Measurements from ENCODE around the gene TSEN34. TPM values are rescaled to one million over a fixed set of nuclear protein-coding genes. Genes with fewer than 3 reads are reported as not detected.
"Not testable (repeated sequence)": the region's sequence is repeated elsewhere in the genome, so short reads cannot be mapped to it uniquely, and the experiment has no call there.

TSEN34 gene
- total RNA-seq, 1 experiment from 2014 or later, result 32.0 TPM

DNA sequence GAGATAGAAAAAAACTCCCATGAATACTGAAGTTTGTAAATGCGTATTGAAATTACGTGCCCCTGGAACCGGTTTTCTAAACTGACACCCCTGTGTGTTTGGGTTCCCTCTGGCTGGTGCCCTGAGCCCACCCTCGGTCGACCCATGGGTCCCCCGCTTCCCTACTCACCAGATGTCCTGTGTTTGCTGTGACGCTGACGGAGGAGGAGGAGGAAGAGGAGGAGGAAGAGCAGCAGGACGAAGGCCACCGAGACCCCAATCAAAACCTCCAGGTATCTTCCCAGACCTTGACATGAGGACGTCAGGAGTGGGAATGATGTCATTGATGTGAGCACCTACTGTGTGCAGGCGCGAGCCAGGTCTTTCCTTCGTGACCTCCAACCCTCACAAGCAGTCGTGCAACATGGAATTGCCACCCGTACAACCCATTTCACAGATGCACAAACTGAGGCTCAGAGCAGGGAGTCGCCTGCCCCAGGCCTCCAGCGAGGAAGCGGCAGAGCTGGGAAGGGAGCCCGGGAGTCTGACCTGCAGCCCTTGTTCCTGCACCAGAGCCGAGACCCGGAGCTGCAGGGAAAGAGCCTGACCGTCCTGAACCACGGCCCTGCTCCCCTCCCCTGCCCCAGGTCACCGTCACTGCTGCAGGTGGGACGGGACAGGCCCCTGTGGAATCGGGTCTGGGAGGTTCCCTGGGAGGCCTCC lies 28.0 kb downstream of the TSEN34 start:
- Mint-ChIP-seq H3K4me3 (no peak overlapping the region), H3K27ac (no peak overlapping the region), H3K4me1 (peaks cover 13% of the 10 kb centered on the region), H3K9me3 (no peaks in the 10 kb centered on the region), H3K36me3 (peaks cover 4% of the 10 kb centered on the region; the same call in 1 of the 2 replicates), H3K27me3 (ENCODE audit: low read depth) (no peaks in the 10 kb centered on the region)
- DNase-seq (ENCODE audit: low spot score) (no peak), ATAC-seq (no peak)
- TF ChIP-seq ELF4 (CRISPR knock-in tag; IDR thresholded peaks at IDR 0.05; ENCODE audit: low read depth) (no peak), ZNF416 (CRISPR knock-in tag; IDR thresholded peaks at IDR 0.05) (no peak), ZNF423 (CRISPR knock-in tag; IDR thresholded peaks at IDR 0.05) (no peak), CREM (CRISPR knock-in tag; IDR thresholded peaks at IDR 0.05) (no peak), GRHL2 (CRISPR knock-in tag; IDR thresholded peaks at IDR 0.05; ENCODE audit: insufficient replicate concordance, severe bottlenecking) (no peak), ESRRA (CRISPR knock-in tag; IDR thresholded peaks at IDR 0.05; ENCODE audit: borderline replicate concordance) (no peak), TP53 (CRISPR knock-in tag; IDR thresholded peaks at IDR 0.05) (no peak), TCF7 (CRISPR knock-in tag; IDR thresholded peaks at IDR 0.05; ENCODE audit: low read depth) (no peak), NR2C2 (CRISPR knock-in tag; IDR thresholded peaks at IDR 0.05) (no peak), FOXK1 (CRISPR knock-in tag; IDR thresholded peaks at IDR 0.05) (no peak), TEAD4 (CRISPR knock-in tag; IDR thresholded peaks at IDR 0.05) (no peak), ZNF396 (CRISPR knock-in tag; IDR thresholded peaks at IDR 0.05; ENCODE audit: borderline replicate concordance) (no peak), HMGA2 (CRISPR knock-in tag; IDR thresholded peaks at IDR 0.05) (no peak), ZNF671 (CRISPR knock-in tag; IDR thresholded peaks at IDR 0.05) (no peak), PRRX2 (CRISPR knock-in tag; IDR thresholded peaks at IDR 0.05) (no peak), ATF1 (CRISPR knock-in tag; IDR thresholded peaks at IDR 0.05) (no peak)
- TF ChIP-seq, protein P1, sequence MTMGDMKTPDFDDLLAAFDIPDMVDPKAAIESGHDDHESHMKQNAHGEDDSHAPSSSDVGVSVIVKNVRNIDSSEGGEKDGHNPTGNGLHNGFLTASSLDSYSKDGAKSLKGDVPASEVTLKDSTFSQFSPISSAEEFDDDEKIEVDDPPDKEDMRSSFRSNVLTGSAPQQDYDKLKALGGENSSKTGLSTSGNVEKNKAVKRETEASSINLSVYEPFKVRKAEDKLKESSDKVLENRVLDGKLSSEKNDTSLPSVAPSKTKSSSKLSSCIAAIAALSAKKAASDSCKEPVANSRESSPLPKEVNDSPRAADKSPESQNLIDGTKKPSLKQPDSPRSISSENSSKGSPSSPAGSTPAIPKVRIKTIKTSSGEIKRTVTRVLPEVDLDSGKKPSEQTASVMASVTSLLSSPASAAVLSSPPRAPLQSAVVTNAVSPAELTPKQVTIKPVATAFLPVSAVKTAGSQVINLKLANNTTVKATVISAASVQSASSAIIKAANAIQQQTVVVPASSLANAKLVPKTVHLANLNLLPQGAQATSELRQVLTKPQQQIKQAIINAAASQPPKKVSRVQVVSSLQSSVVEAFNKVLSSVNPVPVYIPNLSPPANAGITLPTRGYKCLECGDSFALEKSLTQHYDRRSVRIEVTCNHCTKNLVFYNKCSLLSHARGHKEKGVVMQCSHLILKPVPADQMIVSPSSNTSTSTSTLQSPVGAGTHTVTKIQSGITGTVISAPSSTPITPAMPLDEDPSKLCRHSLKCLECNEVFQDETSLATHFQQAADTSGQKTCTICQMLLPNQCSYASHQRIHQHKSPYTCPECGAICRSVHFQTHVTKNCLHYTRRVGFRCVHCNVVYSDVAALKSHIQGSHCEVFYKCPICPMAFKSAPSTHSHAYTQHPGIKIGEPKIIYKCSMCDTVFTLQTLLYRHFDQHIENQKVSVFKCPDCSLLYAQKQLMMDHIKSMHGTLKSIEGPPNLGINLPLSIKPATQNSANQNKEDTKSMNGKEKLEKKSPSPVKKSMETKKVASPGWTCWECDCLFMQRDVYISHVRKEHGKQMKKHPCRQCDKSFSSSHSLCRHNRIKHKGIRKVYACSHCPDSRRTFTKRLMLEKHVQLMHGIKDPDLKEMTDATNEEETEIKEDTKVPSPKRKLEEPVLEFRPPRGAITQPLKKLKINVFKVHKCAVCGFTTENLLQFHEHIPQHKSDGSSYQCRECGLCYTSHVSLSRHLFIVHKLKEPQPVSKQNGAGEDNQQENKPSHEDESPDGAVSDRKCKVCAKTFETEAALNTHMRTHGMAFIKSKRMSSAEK (CRISPR knock-in tag; IDR thresholded peaks at IDR 0.05; ENCODE audit: borderline replicate concordance), result no peak
- TF ChIP-seq, protein P2, sequence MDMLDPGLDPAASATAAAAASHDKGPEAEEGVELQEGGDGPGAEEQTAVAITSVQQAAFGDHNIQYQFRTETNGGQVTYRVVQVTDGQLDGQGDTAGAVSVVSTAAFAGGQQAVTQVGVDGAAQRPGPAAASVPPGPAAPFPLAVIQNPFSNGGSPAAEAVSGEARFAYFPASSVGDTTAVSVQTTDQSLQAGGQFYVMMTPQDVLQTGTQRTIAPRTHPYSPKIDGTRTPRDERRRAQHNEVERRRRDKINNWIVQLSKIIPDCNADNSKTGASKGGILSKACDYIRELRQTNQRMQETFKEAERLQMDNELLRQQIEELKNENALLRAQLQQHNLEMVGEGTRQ (CRISPR knock-in tag; IDR thresholded peaks at IDR 0.05), result no peak
- TF ChIP-seq, protein P3, sequence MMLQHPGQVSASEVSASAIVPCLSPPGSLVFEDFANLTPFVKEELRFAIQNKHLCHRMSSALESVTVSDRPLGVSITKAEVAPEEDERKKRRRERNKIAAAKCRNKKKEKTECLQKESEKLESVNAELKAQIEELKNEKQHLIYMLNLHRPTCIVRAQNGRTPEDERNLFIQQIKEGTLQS (CRISPR knock-in tag; conservative IDR thresholded peaks at IDR 0.05), result no peak
- CTCF ChIA-PET, result no interaction called here
- POLR2A ChIA-PET, result no interaction called here

DNA sequence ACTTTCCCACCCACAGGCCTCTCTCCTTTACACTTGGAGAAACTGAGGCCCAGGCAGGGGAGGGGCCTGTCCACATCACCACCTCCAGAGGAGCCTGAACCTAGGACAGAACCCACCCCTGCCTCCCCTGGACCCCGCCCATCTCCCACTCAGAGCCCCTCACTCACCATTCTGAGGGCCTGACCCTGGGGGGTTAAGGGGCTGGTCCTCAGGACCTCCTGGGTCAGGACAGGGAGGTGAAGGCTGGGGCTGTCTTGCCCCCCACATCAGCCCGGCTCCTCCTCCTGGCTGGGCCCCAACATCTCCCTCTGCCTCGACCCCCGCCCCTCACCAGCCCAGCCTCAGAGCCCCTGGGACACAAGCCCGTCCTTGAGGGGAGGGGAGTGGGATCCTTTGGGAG lies 28.6 kb downstream of the TSEN34 start:
- H3K36me3 Mint-ChIP-seq; H3K27ac Mint-ChIP-seq; CTCF ChIA-PET; ATAC-seq; H3K4me3 Mint-ChIP-seq; POLR2A ChIA-PET; DNase-seq (ENCODE audit: low spot score); H3K9me3 Mint-ChIP-seq; H3K27me3 Mint-ChIP-seq (ENCODE audit: low read depth): not testable (repeated sequence)
- peaks cover 13% of the 10 kb centered on the region for H3K4me1 Mint-ChIP-seq

DNA sequence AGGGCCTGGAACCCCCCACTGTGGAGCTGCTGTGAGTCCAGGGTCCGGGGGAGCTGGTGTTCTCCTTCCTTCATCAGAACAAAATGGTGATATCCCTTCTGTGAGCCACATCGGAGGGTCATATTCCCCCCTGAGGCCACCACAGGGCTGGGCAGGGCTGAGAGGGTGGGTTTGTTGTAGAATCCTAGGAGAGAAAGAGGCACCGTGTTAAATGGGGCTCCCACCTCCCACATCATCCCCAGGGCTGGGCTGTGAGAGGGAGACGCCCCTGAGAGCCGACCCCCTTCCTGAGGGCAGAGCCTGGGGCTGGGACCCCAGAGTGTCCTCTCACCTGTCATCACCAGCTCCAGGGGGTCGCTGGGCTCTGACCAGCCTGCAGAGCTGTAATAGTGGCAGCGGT lies 30.8 kb downstream of the TSEN34 start:
- CTCF ChIA-PET; ATAC-seq; H3K36me3 Mint-ChIP-seq; H3K4me3 Mint-ChIP-seq; H3K27ac Mint-ChIP-seq; H3K9me3 Mint-ChIP-seq; H3K27me3 Mint-ChIP-seq (ENCODE audit: low read depth); DNase-seq (ENCODE audit: low spot score); POLR2A ChIA-PET: not testable (repeated sequence)
- peaks cover 11% of the 10 kb centered on the region for H3K4me1 Mint-ChIP-seq

DNA sequence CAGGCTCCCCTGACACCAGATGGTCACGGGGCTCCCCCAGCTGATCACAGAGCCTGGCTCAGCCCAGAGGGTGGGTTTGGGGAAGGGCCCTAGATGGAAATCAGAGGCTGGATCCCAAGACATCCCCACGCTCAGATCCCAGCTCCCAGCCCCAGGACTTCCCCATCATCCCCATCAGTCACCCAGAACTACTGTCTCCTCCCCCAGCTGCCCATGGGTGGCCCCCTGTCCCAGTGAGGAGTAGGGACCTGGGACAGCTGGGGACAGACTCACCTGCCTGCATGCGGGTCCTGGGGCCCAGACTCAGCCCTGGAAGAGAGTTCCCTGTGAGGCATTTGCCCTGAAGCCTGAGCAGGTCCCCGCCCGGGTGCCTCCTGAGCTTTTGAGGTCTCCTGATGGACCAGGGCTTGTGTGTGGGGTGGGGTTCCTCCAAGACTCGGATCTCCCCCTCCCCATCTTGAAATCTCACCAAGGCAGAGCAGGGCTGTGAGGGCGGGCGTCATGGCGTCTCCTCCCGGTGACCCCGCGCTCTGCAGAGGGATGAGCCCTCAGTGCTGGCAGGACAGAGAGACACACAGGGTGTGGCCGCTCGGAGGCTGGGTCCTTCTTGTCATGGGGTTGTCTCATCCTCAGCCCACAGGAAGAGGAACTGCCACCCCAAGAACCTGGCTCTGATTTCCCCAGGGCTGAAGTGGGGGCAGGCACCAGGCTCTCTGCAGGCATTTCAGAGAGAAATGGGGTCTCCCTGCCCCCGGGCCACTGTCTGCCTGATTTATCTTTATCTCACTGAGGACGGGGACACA lies 31.6 kb downstream of the TSEN34 start, which contains the start of gene LILRB3:
Gene LILRB3, minus strand, starts transcription at position 534 of the 803 bp plus-strand sequence. Its CDS starts 31 bp downstream, at position 503.
- H3K4me3 Mint-ChIP-seq; POLR2A ChIA-PET; H3K27ac Mint-ChIP-seq; H3K4me1 Mint-ChIP-seq; H3K27me3 Mint-ChIP-seq (ENCODE audit: low read depth); DNase-seq (ENCODE audit: low spot score); H3K9me3 Mint-ChIP-seq; ATAC-seq; CTCF ChIA-PET; H3K36me3 Mint-ChIP-seq: not testable (repeated sequence)

DNA sequence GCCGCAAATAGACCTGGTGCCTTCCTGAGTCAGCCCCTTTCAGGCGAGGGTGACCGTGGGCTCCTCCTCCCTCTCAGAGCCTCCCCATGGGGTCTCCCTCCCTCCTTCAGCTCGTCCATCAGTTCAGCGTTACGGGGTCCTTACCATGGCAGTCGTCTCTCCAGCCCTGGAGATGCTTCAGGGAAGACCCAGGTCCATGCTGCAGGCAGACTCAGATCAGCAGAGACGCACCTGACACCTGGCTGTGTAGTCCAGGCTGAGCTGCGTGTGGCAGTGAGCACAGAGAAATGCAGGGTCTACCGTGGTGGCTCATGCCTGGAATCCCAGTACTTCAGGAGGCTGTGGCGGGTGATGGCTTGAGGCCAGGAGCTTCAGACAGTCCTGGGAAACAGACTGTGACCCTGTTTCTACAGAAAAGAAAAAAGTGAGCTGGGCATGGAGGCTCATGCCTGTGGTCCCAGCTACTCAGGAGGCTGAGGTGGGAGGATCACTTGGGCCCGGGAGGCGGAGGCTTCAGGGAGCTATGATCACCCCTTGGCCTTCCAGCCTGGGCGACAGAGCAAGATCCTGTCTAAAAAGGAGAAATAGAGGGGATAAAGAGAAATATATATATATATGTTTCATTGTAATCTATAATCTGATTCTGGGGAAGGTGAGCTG lies 32.3 kb downstream of the TSEN34 start:
- H3K27me3 Mint-ChIP-seq (ENCODE audit: low read depth); H3K9me3 Mint-ChIP-seq; H3K27ac Mint-ChIP-seq; ATAC-seq; H3K4me1 Mint-ChIP-seq; H3K36me3 Mint-ChIP-seq; DNase-seq (ENCODE audit: low spot score); H3K4me3 Mint-ChIP-seq; CTCF ChIA-PET; POLR2A ChIA-PET: not testable (repeated sequence)
